ENCODE data around the gene CYP27B1. TPM values are rescaled to one million over a fixed set of nuclear protein-coding genes. Genes with fewer than 3 reads are reported as not detected.
A peak's percentile ranks its signal among the peaks of the same experiment; 100 is the strongest.

The CYP27B1 gene
- total RNA-seq, 1 experiment from 2014 or later = 4.7 TPM

GRCh38 chr12:57720606-57721595, 46.0 kb downstream of the CYP27B1 start:
- POLR2A ChIA-PET (ENCODE audit: low non-redundant PET) = no interaction called here
- BruUV-seq (replicated peaks) = TSS peak; percentile 85
- intact Hi-C loops (cut with micrococcal nuclease; ENCODE audit: unreplicated experiment) = no loop called here

GRCh38 chr12:57719777-57720605, 46.9 kb downstream of the CYP27B1 start:
- TF ChIP-seq CTCF (conservative IDR thresholded peaks at IDR 0.05; ENCODE audit: low read depth, low read length) (no peak), EZH2 (IDR thresholded peaks at IDR 0.05; ENCODE audit: borderline replicate concordance, low read depth, low read length, poor library complexity, severe bottlenecking) (no peak)
- no peak overlapping the region for H3K4me3 ChIP-seq (ENCODE audit: low read depth, low read length, poor library complexity, severe bottlenecking)
- POLR2A ChIA-PET (ENCODE audit: low non-redundant PET) = no interaction called here
- BruUV-seq (replicated peaks) = no TSS peak
- intact Hi-C loops (cut with micrococcal nuclease; ENCODE audit: unreplicated experiment) = no loop called here
- H3K4me1 ChIP-seq (ENCODE audit: insufficient read depth, low read length, poor library complexity, severe bottlenecking) = no peaks in the 10 kb centered on the region
- CTCF ChIA-PET = no interaction called here
- no peaks in the 10 kb centered on the region for H3K27me3 ChIP-seq (replicated peaks; ENCODE audit: insufficient read depth, low read depth, low read length, poor library complexity)
- peaks cover 15% of the 10 kb centered on the region for H3K36me3 ChIP-seq (ENCODE audit: insufficient read depth, low read length, poor library complexity, severe bottlenecking)
- DNase-seq (ENCODE audit: low spot score) = no peak
- no peaks in the 10 kb centered on the region for H3K9me3 ChIP-seq (ENCODE audit: low read depth, low read length, poor library complexity, severe bottlenecking)
- H3K27ac ChIP-seq (ENCODE audit: low read depth, low read length, poor library complexity, severe bottlenecking) = no peak overlapping the region

More at GRCh38 chr12:57720606-57721595, 46.0 kb downstream of the CYP27B1 start:
- CTCF ChIA-PET = no interaction called here
- no peak for DNase-seq (ENCODE audit: low spot score)
- no peaks in the 10 kb centered on the region for H3K27me3 ChIP-seq (replicated peaks; ENCODE audit: insufficient read depth, low read depth, low read length, poor library complexity)
- H3K4me3 ChIP-seq (ENCODE audit: low read depth, low read length, poor library complexity, severe bottlenecking) = no peak overlapping the region
- H3K27ac ChIP-seq (ENCODE audit: low read depth, low read length, poor library complexity, severe bottlenecking) = no peak overlapping the region
- no peak for TF ChIP-seq CTCF (conservative IDR thresholded peaks at IDR 0.05; ENCODE audit: low read depth, low read length)
- no peak for TF ChIP-seq EZH2 (IDR thresholded peaks at IDR 0.05; ENCODE audit: borderline replicate concordance, low read depth, low read length, poor library complexity, severe bottlenecking)
- H3K9me3 ChIP-seq (ENCODE audit: low read depth, low read length, poor library complexity, severe bottlenecking) = no peaks in the 10 kb centered on the region
- H3K4me1 ChIP-seq (ENCODE audit: insufficient read depth, low read length, poor library complexity, severe bottlenecking) = no peaks in the 10 kb centered on the region
- H3K36me3 ChIP-seq (ENCODE audit: insufficient read depth, low read length, poor library complexity, severe bottlenecking) = peaks cover 15% of the 10 kb centered on the region

GRCh38 chr12:57718641-57719528, 48.0 kb downstream of the CYP27B1 start:
- peaks cover 15% of the 10 kb centered on the region for H3K36me3 ChIP-seq (ENCODE audit: insufficient read depth, low read length, poor library complexity, severe bottlenecking)
- no TSS peak for BruUV-seq (replicated peaks)
- TF ChIP-seq CTCF (conservative IDR thresholded peaks at IDR 0.05; ENCODE audit: low read depth, low read length) (no peak), EZH2 (IDR thresholded peaks at IDR 0.05; ENCODE audit: borderline replicate concordance, low read depth, low read length, poor library complexity, severe bottlenecking) (no peak)
- no peak overlapping the region for H3K4me3 ChIP-seq (ENCODE audit: low read depth, low read length, poor library complexity, severe bottlenecking)
- no peak for DNase-seq (ENCODE audit: low spot score)
- ChIA-PET CTCF (no interaction called here), POLR2A (ENCODE audit: low non-redundant PET) (no interaction called here)
- H3K4me1 ChIP-seq (ENCODE audit: insufficient read depth, low read length, poor library complexity, severe bottlenecking) = no peaks in the 10 kb centered on the region
- H3K9me3 ChIP-seq (ENCODE audit: low read depth, low read length, poor library complexity, severe bottlenecking) = no peaks in the 10 kb centered on the region
- intact Hi-C loops (cut with micrococcal nuclease; ENCODE audit: unreplicated experiment) = no loop called here
- H3K27me3 ChIP-seq (replicated peaks; ENCODE audit: insufficient read depth, low read depth, low read length, poor library complexity) = no peaks in the 10 kb centered on the region
- no peak overlapping the region for H3K27ac ChIP-seq (ENCODE audit: low read depth, low read length, poor library complexity, severe bottlenecking)
